Transverse colon (tissue), 3 donors: ENCODE results near the gene JAM2.

Source experiments
- EP300 ChIP-seq: sonication (generic); formaldehyde crosslinking; IDR thresholded peaks from one replicate; pipeline ENCODE4 v1.6.1; 2017; ENCODE audit warnings: antibody characterized with exemption, low read depth
- POLR2A ChIP-seq: fragments of 450-650 bp; IDR thresholded peaks from one replicate; pipeline ENCODE4 v1.6.1; 2016; ENCODE audit warnings: antibody characterized with exemption, mild to moderate bottlenecking, moderate library complexity
- POLR2AphosphoS5 ChIP-seq, 3 donors: sonication (generic); formaldehyde crosslinking; IDR thresholded peaks; one replicate each; pipeline ENCODE4 v1.6.1; 2016; ENCODE audit warnings: antibody characterized with exemption in 3 of 3

- TF ChIP-seq POLR2AphosphoS5 (IDR thresholded peaks at IDR 0.05), result no peak
- no peak for TF ChIP-seq EP300
- no peak for TF ChIP-seq POLR2A
Measured at GRCh38 chr21:25626757-25627156, 12.3 kb upstream of the JAM2 start.
